Measurements from ENCODE around the gene DDI2. TPM values are rescaled to one million over a fixed set of nuclear protein-coding genes. Genes with fewer than 3 reads are reported as not detected.
"Not testable (repeated sequence)": the region's sequence is repeated elsewhere in the genome, so short reads cannot be mapped to it uniquely, and the experiment has no call there.

The DDI2 gene
- total RNA-seq, 1 experiment from 2014 or later, result 7.6 TPM

GRCh38 chr1:15598436-15598835, 18.8 kb upstream of the DDI2 start:
- no peak for DNase-seq
- no peaks in the 10 kb centered on the region for H3K9me3 ChIP-seq
- no peak overlapping the region for H3K4me3 ChIP-seq
- no peaks in the 10 kb centered on the region for H3K36me3 ChIP-seq
- H3K27me3 ChIP-seq, result peaks cover 4% of the 10 kb centered on the region; the same call in 1 of the 2 replicates

- peak; percentile 98 for DNase-seq
- Histone ChIP-seq H3K27me3 (no peaks in the 10 kb centered on the region; the same call in 1 of the 2 replicates), H3K36me3 (no peaks in the 10 kb centered on the region)
These were observed 13.9 kb upstream of the DDI2 start for GRCh38 chr1:15603050-15603965.

GRCh38 chr1:15603966-15604282, 13.3 kb upstream of the DDI2 start:
- H3K9me3 ChIP-seq, H3K27me3 ChIP-seq, DNase-seq, H3K36me3 ChIP-seq: not testable (repeated sequence)
- H3K4me3 ChIP-seq, result peak overlapping the region; percentile 80

More at GRCh38 chr1:15603050-15603965, 13.9 kb upstream of the DDI2 start:
- H3K9me3 ChIP-seq, result no peaks in the 10 kb centered on the region
- peak overlapping the region; percentile 80 for H3K4me3 ChIP-seq

- not testable (repeated sequence) for DNase-seq, H3K36me3 ChIP-seq, H3K9me3 ChIP-seq, H3K4me3 ChIP-seq, H3K27me3 ChIP-seq
These were observed 12.9 kb upstream of the DDI2 start for GRCh38 chr1:15604400-15604799.

GRCh38 chr1:15605398-15606383, 11.6 kb upstream of the DDI2 start:
- no peaks in the 10 kb centered on the region for H3K9me3 ChIP-seq
- H3K27me3 ChIP-seq, result no peaks in the 10 kb centered on the region
- H3K36me3 ChIP-seq, result no peaks in the 10 kb centered on the region
- DNase-seq, result no peak
- H3K4me3 ChIP-seq, result no peak overlapping the region

- DNase-seq, result no peak
- Histone ChIP-seq H3K4me3 (no peak overlapping the region), H3K36me3 (no peaks in the 10 kb centered on the region), H3K27me3 (no peaks in the 10 kb centered on the region), H3K9me3 (no peaks in the 10 kb centered on the region)
These were observed 7.6 kb upstream of the DDI2 start for GRCh38 chr1:15609631-15610030.

- Histone ChIP-seq H3K4me3 (no peak overlapping the region), H3K27me3 (no peaks in the 10 kb centered on the region), H3K36me3 (no peaks in the 10 kb centered on the region), H3K9me3 (no peaks in the 10 kb centered on the region)
- no peak for DNase-seq
These were observed 7.1 kb upstream of the DDI2 start for GRCh38 chr1:15610167-15610566.

GRCh38 chr1:15616373-15617172, 685 bp upstream of the DDI2 start:
- peaks cover 5% of the 10 kb centered on the region for H3K36me3 ChIP-seq
- no peaks in the 10 kb centered on the region for H3K9me3 ChIP-seq
- H3K4me3 ChIP-seq, result peak overlapping the region; percentile 51
- DNase-seq, result peak; percentile 50
- H3K27me3 ChIP-seq, result no peaks in the 10 kb centered on the region

GRCh38 chr1:15618077-15618654, 908 bp downstream of the DDI2 start:
- Histone ChIP-seq H3K36me3 (peaks cover 5% of the 10 kb centered on the region), H3K27me3 (no peaks in the 10 kb centered on the region), H3K9me3 (no peaks in the 10 kb centered on the region), H3K4me3 (peak overlapping the region; percentile 98)
- DNase-seq, result no peak

- Histone ChIP-seq H3K9me3 (no peaks in the 10 kb centered on the region), H3K27me3 (no peaks in the 10 kb centered on the region), H3K36me3 (peaks cover 5% of the 10 kb centered on the region), H3K4me3 (peak overlapping the region; percentile 98)
- DNase-seq, result no peak
These were observed 1.6 kb downstream of the DDI2 start for GRCh38 chr1:15618655-15619525.

- H3K27me3 ChIP-seq, result no peaks in the 10 kb centered on the region
- no peaks in the 10 kb centered on the region for H3K9me3 ChIP-seq
- H3K4me3 ChIP-seq, result no peak overlapping the region; the same call in 1 of the 2 replicates
- H3K36me3 ChIP-seq, result peaks cover 5% of the 10 kb centered on the region
- no peak for DNase-seq
These were observed 2.9 kb downstream of the DDI2 start for GRCh38 chr1:15620155-15620545.

GRCh38 chr1:15620902-15621682, 3.8 kb downstream of the DDI2 start:
- Histone ChIP-seq H3K4me3 (no peak overlapping the region), H3K27me3 (no peaks in the 10 kb centered on the region), H3K36me3 (peaks cover 10% of the 10 kb centered on the region), H3K9me3 (no peaks in the 10 kb centered on the region)
- no peak for DNase-seq

GRCh38 chr1:15621975-15622374, 4.7 kb downstream of the DDI2 start:
- Histone ChIP-seq H3K36me3 (peaks cover 19% of the 10 kb centered on the region), H3K9me3 (no peaks in the 10 kb centered on the region), H3K4me3 (no peak overlapping the region), H3K27me3 (no peaks in the 10 kb centered on the region)
- no peak for DNase-seq

- Histone ChIP-seq H3K4me3 (no peak overlapping the region), H3K27me3 (no peaks in the 10 kb centered on the region), H3K9me3 (no peaks in the 10 kb centered on the region), H3K36me3 (peaks cover 24% of the 10 kb centered on the region)
- no peak for DNase-seq
These were observed 5.6 kb downstream of the DDI2 start for GRCh38 chr1:15622712-15623373.

Measured in MG63 (cell line).